HG03159 (cell line): ENCODE results near the gene PF4V1.

ENCODE experiments used
- ATAC-seq: cut with Tn5 transposase; IDR thresholded peaks from one replicate; pipeline ENCODE4 v1.9.1; 2021; ENCODE audit warnings: mild to moderate bottlenecking, moderate library complexity; ENCODE audit not compliant: unreplicated experiment

The PF4V1 gene

GRCh38 chr4:73902038-73902637 is 49.0 kb downstream of the PF4V1 start:
- ATAC-seq, result no peak

GRCh38 chr4:73902817-73903547 is 49.9 kb downstream of the PF4V1 start:
- ATAC-seq, result no peak
